PC-9 (cell line): ENCODE data around the gene NPVF. TPM values are rescaled to one million over a fixed set of nuclear protein-coding genes. Genes with fewer than 3 reads are reported as not detected.

Experiments
- BruUV-seq: library from RNA; stranded (reverse); fragments of 400-500 nt; replicated peaks from 2 replicates; lab custom pipeline; 2021; lab: Mats Ljungman, UMichigan
- CTCF ChIA-PET: fragments of 300-600 bp; sonication (Branson Sonifier 250); formaldehyde crosslinking; loops from one replicate; lab custom pipeline; 2022; ENCODE audit warnings: antibody characterized with exemption; lab: Charles Lee
- POLR2A ChIA-PET: fragments of 300-600 bp; sonication (Branson Sonifier 250); formaldehyde crosslinking; loops from one replicate; lab custom pipeline; 2022; ENCODE audit warnings: antibody characterized with exemption; ENCODE audit not compliant: unreplicated experiment; lab: Charles Lee
- DNase-seq, 2 experiments: peaks; one replicate each; pipeline versions ENCODE4 v3.0.0 to v3.0.0-alpha.2; 2015 to 2022; ENCODE audit warnings: mixed read lengths in 1 of 2
- H2AFZ ChIP-seq: fragments of 200-600 bp; sonication (generic); 2 replicates; pipeline ENCODE4 v1.8.1; 2017; ENCODE audit warnings: antibody characterized with exemption
- H3F3A ChIP-seq: fragments of 200-600 bp; sonication (generic); 2 replicates; pipeline ENCODE4 v1.8.1; 2017; ENCODE audit warnings: antibody characterized with exemption, mild to moderate bottlenecking, low read depth; ENCODE audit not compliant: insufficient read depth
- H3K27ac ChIP-seq: fragments of 200-600 bp; sonication (generic); 2 replicates; pipeline ENCODE4 v1.6.1; 2016; ENCODE audit warnings: mixed run types
- H3K27me3 ChIP-seq: fragments of 200-600 bp; sonication (generic); 2 replicates; pipeline ENCODE4 v1.6.1; 2016; ENCODE audit warnings: low read depth, mixed run types; ENCODE audit not compliant: insufficient read depth
- H3K36me3 ChIP-seq: fragments of 200-600 bp; sonication (generic); 2 replicates; pipeline ENCODE4 v1.6.1; 2016; ENCODE audit warnings: low read depth, mixed run types
- H3K4me1 ChIP-seq: fragments of 200-600 bp; sonication (generic); replicated peaks from 2 replicates; pipeline ENCODE4 v1.6.1; 2016; ENCODE audit warnings: mixed run types; ENCODE audit not compliant: insufficient read depth
- H3K4me2 ChIP-seq: fragments of 200-600 bp; sonication (generic); 2 replicates; pipeline ENCODE4 v1.6.1; 2017; ENCODE audit warnings: mixed run types
- H3K4me3 ChIP-seq: fragments of 200-600 bp; sonication (generic); 2 replicates; pipeline ENCODE4 v1.6.1; 2016; ENCODE audit warnings: mixed run types
- H3K79me2 ChIP-seq: fragments of 200-600 bp; sonication (generic); 2 replicates; pipeline ENCODE4 v1.6.1; 2017; ENCODE audit warnings: low read depth, mixed run types
- H3K9me2 ChIP-seq: fragments of 200-600 bp; sonication (generic); 2 replicates; pipeline ENCODE4 v1.8.1; 2017; ENCODE audit warnings: mild to moderate bottlenecking; ENCODE audit not compliant: insufficient read depth
- H3K9me3 ChIP-seq: fragments of 200-600 bp; sonication (generic); 2 replicates; pipeline ENCODE4 v1.8.1; 2016; ENCODE audit warnings: low read depth; ENCODE audit not compliant: insufficient read depth
- H4K20me1 ChIP-seq: fragments of 200-600 bp; sonication (generic); 2 replicates; pipeline ENCODE4 v1.8.1; 2017; ENCODE audit not compliant: insufficient read depth
- EZH2 ChIP-seq: fragments of 200-600 bp; sonication (generic); IDR thresholded peaks from 2 replicates; pipeline ENCODE4 v1.8.0; 2017; ENCODE audit warnings: antibody characterized with exemption, low read depth
- intact Hi-C: fragments of 100-400 bp; cut with micrococcal nuclease; formaldehyde crosslinking; loops from one replicate; pipeline ENCODE4 v1.10.0; 2022; ENCODE audit not compliant: unreplicated experiment
- total RNA-seq: library from RNA; stranded (reverse); gene quantifications from 2 replicates; pipeline ENCODE4 v1.2.3, GENCODE V29; 2021
- TF ChIP-seq, protein P1 (sequence below): fragments of 200-600 bp; sonication (generic); conservative IDR thresholded peaks from 2 replicates; pipeline ENCODE4 v1.6.1; 2017; ENCODE audit warnings: mixed run types, antibody characterized with exemption, mild to moderate bottlenecking, moderate library complexity

Gene NPVF
- total RNA-seq, 1 experiment from 2014 or later = not detected

DNA sequence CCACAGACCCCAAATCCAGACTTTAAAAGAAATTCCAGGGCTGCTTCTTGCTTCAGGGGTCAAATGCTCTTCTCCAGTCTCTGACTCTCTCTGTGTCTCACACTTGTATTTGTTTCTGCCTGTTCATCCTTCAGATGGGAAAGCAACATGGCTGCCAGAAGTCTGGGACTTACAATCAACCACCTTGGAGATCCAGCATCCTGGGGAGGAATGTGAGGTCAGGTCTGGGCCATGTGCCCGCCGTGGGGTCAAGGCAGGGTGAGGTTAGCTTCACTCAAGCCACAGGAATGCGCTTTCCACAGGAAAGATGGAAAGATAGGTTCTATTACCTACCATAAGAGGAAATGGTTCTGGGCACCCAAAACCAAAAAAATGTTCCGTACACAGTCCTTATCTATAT lies 34.3 kb upstream of the NPVF start:
- Histone ChIP-seq H3K4me2 (no peak overlapping the region), H3K27ac (no peak overlapping the region), H3K9me3 (no peaks in the 10 kb centered on the region), H4K20me1 (no peaks in the 10 kb centered on the region), H2AFZ (no peak overlapping the region), H3K79me2 (no peaks in the 10 kb centered on the region), H3K4me3 (no peak overlapping the region), H3K4me1 (peaks cover 9% of the 10 kb centered on the region; the same call in 1 of the 2 replicates), H3K36me3 (no peaks in the 10 kb centered on the region), H3K27me3 (peaks cover 53% of the 10 kb centered on the region), H3F3A (no peaks in the 10 kb centered on the region), H3K9me2 (no peaks in the 10 kb centered on the region)
- peak; percentile 13 to 60 for DNase-seq
- BruUV-seq = no TSS peak
- TF ChIP-seq EZH2 = no peak
- TF ChIP-seq, protein P1, sequence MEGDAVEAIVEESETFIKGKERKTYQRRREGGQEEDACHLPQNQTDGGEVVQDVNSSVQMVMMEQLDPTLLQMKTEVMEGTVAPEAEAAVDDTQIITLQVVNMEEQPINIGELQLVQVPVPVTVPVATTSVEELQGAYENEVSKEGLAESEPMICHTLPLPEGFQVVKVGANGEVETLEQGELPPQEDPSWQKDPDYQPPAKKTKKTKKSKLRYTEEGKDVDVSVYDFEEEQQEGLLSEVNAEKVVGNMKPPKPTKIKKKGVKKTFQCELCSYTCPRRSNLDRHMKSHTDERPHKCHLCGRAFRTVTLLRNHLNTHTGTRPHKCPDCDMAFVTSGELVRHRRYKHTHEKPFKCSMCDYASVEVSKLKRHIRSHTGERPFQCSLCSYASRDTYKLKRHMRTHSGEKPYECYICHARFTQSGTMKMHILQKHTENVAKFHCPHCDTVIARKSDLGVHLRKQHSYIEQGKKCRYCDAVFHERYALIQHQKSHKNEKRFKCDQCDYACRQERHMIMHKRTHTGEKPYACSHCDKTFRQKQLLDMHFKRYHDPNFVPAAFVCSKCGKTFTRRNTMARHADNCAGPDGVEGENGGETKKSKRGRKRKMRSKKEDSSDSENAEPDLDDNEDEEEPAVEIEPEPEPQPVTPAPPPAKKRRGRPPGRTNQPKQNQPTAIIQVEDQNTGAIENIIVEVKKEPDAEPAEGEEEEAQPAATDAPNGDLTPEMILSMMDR = no peak
- intact Hi-C loops = no loop called here
- ChIA-PET POLR2A (no interaction called here), CTCF (no interaction called here)

DNA sequence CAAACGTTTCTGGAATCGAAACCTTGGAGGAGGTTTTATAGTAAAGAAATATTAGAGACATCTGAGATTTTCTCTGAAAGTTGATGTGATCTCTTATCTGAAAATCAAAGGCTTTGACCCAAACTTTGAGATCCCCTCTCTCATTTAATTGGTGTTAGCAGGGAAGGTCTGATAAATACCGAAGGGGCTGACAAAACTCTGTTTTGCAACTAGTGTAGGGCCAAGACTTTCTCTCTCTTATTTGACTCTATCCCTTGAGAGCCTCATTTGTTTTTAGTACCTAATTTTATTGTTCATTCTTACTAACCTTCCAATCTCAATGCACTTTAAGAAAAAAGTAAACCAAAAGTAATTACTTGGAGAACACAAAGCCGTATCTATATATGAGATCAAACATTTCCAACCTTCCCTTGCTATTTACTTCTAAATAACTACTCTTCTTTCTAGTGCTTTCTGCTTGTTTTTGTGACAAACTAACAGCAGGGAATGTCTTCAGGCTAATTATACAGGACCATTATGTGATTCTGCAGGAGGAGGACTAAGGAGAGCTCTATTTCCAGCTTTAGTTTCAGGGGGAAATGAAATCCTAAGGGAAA lies 33.4 kb upstream of the NPVF start:
- Histone ChIP-seq H3K9me2 (no peaks in the 10 kb centered on the region), H3K4me1 (peaks cover 9% of the 10 kb centered on the region; the same call in 1 of the 2 replicates), H3K27me3 (peaks cover 55% of the 10 kb centered on the region), H3K4me3 (no peak overlapping the region), H3K79me2 (no peaks in the 10 kb centered on the region), H3K27ac (no peak overlapping the region), H3K4me2 (0 out of 2 replicates have a peak overlapping the region, but pooled peaks have one; percentile 3), H3F3A (no peaks in the 10 kb centered on the region), H4K20me1 (no peaks in the 10 kb centered on the region), H2AFZ (no peak overlapping the region), H3K36me3 (no peaks in the 10 kb centered on the region), H3K9me3 (no peaks in the 10 kb centered on the region)
- TF ChIP-seq, protein P1 = no peak
- no peak for TF ChIP-seq EZH2
- intact Hi-C loops = no loop called here
- no peak for DNase-seq
- POLR2A ChIA-PET = no interaction called here
- BruUV-seq = no TSS peak
- CTCF ChIA-PET = interaction anchor here (0.6 kb wide), 1 partner anchor 593 kb away, joined by 4 read pairs; no protein-coding TSS in a partner anchor

DNA sequence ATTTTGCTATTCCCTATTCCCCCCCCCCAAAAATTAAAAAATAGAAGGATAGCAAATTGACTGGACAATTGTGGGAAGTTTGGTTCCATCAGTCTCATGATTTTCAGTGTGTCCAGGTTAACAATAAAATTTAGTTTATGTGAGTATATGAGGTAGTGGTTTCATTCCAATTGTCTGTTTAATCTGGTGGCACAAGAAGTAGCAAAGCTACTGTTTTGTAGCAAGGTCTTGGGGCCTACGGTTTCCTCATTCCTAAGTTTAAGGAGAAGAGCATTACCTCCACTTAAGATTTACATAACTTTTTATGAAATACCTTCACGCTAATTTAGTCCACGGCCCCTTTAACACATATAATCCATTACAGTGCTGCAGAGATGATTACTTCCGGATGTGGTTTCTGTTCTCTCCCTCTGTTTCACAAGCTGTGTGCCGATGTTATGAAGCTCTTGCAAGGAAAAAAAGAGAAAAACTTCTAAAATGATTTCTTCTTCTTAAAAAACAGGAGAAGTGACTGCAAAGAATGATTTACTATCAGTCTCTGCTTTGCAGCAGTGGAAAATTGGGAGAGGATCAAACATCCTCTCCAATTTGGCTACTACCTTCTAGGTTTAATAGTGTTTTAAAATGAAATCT lies 32.7 kb upstream of the NPVF start:
- H3K36me3 ChIP-seq = no peaks in the 10 kb centered on the region
- H3K27me3 ChIP-seq = peaks cover 55% of the 10 kb centered on the region
- CTCF ChIA-PET = interaction anchor here (0.6 kb wide), 2 partner anchors 593 to 1104 kb away, joined by 3 to 4 read pairs; no protein-coding TSS in a partner anchor
- no peak overlapping the region for H3K27ac ChIP-seq
- TF ChIP-seq EZH2 = no peak
- TF ChIP-seq, protein P1 = no peak
- intact Hi-C loops = no loop called here
- no peak overlapping the region for H2AFZ ChIP-seq
- POLR2A ChIA-PET = no interaction called here
- peak overlapping the region; percentile 3; the same call in 1 of the 2 replicates for H3K4me2 ChIP-seq
- no peaks in the 10 kb centered on the region for H3F3A ChIP-seq
- no peaks in the 10 kb centered on the region for H3K9me3 ChIP-seq
- H4K20me1 ChIP-seq = no peaks in the 10 kb centered on the region
- no TSS peak for BruUV-seq
- peaks cover 9% of the 10 kb centered on the region; the same call in 1 of the 2 replicates for H3K4me1 ChIP-seq
- H3K4me3 ChIP-seq = no peak overlapping the region
- no peaks in the 10 kb centered on the region for H3K79me2 ChIP-seq
- no peaks in the 10 kb centered on the region for H3K9me2 ChIP-seq
- peak in 1 of 2 experiments; percentile 79 for DNase-seq
